ENCODE results near the gene RAB15. TPM values are rescaled to one million over a fixed set of nuclear protein-coding genes. Genes with fewer than 3 reads are reported as not detected.
A peak's percentile ranks its signal among the peaks of the same experiment; 100 is the strongest.
"Not testable (repeated sequence)": the region's sequence is repeated elsewhere in the genome, so short reads cannot be mapped to it uniquely, and the experiment has no call there.

The RAB15 gene
- total RNA-seq, 1 donor = 4.0 TPM

DNA sequence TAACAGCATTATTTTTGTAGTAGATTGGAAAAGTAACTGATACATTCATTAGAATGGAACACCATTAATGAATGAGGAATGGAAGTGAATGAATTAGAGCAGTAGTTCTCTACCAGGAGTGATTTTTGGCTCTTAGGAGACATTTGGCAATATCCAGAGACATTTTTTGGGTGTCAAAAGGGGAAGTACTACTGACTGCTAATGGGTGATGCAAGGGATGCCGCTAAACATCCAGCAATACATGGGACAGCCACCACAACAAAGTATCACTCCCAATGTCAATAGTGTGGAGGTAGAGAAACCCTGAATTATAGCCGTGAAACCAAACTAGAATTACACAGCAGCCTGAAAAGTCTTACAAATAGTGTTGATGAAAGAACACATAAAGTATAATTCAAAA is 56.3 kb downstream of the RAB15 start:
- TF ChIP-seq, protein P1, sequence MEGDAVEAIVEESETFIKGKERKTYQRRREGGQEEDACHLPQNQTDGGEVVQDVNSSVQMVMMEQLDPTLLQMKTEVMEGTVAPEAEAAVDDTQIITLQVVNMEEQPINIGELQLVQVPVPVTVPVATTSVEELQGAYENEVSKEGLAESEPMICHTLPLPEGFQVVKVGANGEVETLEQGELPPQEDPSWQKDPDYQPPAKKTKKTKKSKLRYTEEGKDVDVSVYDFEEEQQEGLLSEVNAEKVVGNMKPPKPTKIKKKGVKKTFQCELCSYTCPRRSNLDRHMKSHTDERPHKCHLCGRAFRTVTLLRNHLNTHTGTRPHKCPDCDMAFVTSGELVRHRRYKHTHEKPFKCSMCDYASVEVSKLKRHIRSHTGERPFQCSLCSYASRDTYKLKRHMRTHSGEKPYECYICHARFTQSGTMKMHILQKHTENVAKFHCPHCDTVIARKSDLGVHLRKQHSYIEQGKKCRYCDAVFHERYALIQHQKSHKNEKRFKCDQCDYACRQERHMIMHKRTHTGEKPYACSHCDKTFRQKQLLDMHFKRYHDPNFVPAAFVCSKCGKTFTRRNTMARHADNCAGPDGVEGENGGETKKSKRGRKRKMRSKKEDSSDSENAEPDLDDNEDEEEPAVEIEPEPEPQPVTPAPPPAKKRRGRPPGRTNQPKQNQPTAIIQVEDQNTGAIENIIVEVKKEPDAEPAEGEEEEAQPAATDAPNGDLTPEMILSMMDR (IDR thresholded peaks at IDR 0.05; ENCODE audit: extremely low read depth, low read depth, low read length) = no peak
- Histone ChIP-seq H3K79me2 (ENCODE audit: insufficient read depth, low read length) (peaks cover 42% of the 10 kb centered on the region), H3K36me3 (ENCODE audit: insufficient read depth, low read length) (no peaks in the 10 kb centered on the region), H3K4me2 (ENCODE audit: insufficient read depth, low read length) (peak overlapping the region; percentile 92), H3K27me3 (ENCODE audit: insufficient read depth, low read length) (no peaks in the 10 kb centered on the region), H3K4me3 (ENCODE audit: insufficient read depth, low read length) (peak overlapping the region; percentile 93), H2AFZ (ENCODE audit: low read length) (no peak overlapping the region), H3K9me3 (ENCODE audit: low read depth, low read length) (no peaks in the 10 kb centered on the region), H3K4me1 (ENCODE audit: insufficient read depth, low read length) (peaks cover 46% of the 10 kb centered on the region), H4K20me1 (ENCODE audit: insufficient read depth, low read length) (peaks cover 4% of the 10 kb centered on the region), H3K27ac (ENCODE audit: low read depth, low read length) (no peak overlapping the region)
- DNase-seq (ENCODE audit: insufficient read length, low spot score, missing footprints) = peak; percentile 21

DNA sequence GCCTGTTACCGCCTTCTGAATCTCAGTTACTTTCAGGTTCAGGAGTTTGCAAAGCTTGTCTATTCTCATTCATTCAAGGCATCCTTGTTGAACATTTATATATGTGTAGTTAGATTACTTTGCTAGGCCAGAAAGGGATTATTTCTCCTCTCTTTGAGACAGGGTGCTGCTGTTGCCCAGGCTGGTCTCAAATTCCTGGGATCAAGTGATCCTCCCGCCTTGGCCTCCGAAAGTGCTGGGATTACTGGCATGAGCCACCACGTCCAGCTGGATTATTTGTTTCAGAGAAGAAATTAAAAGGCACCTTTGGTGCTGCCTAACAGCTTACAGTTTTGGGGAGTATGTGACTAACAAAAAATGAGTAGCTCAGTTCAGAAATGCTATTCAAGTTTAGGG is 57.1 kb downstream of the RAB15 start:
- Histone ChIP-seq H3K9me3 (ENCODE audit: low read depth, low read length) (no peaks in the 10 kb centered on the region), H4K20me1 (ENCODE audit: insufficient read depth, low read length) (peaks cover 4% of the 10 kb centered on the region), H3K36me3 (ENCODE audit: insufficient read depth, low read length) (no peaks in the 10 kb centered on the region), H3K4me3 (ENCODE audit: insufficient read depth, low read length) (peak overlapping the region; percentile 93), H3K27ac (ENCODE audit: low read depth, low read length) (peak overlapping the region; percentile 93), H2AFZ (ENCODE audit: low read length) (peak overlapping the region; percentile 86), H3K79me2 (ENCODE audit: insufficient read depth, low read length) (peaks cover 35% of the 10 kb centered on the region), H3K4me2 (ENCODE audit: insufficient read depth, low read length) (peak overlapping the region; percentile 92), H3K4me1 (ENCODE audit: insufficient read depth, low read length) (peaks cover 40% of the 10 kb centered on the region), H3K27me3 (ENCODE audit: insufficient read depth, low read length) (no peaks in the 10 kb centered on the region)
- DNase-seq (ENCODE audit: insufficient read length, low spot score, missing footprints) = peak; percentile 46
- TF ChIP-seq, protein P1 (IDR thresholded peaks at IDR 0.05; ENCODE audit: extremely low read depth, low read depth, low read length) = no peak

DNA sequence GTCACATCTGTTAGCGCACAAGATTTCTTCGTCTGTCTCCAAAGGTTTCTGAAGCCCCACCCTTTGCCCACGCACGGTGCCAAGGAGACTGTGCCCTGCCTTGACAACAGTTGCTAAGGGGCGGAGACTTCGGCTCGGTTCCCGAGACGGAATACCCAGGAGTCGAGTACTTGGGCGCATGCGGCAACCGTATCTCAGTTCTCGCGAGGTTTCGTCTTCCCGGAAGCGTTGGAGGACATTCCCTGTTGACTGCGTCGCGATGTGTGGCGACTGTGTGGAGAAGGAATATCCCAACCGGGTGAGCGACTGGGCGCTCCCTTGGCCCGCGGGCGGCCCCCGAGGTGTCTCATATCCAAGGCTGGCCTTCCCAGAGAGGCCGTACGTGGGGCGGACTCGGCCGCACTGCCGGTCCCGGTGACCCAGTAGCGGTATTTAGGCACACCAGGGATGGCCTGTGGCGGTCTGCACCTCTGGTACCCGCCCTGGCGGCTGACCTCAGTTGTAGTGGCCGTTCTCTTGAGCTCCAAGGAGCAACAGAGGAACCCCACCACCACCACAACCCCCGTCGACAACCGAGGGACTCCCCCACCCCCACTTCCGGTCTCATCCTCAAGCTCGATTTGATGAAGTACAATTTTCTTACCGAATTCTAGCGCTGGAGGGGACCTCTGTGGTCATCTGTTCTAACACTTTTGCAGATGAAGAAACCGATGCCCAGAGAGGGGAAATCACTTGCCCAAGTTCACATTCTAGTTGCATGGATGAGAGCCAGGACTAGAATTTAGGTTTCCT is 57.7 kb downstream of the RAB15 start, which contains the start of gene CHURC1:
Gene CHURC1 (plus strand): TSS at position 219 of the 792 bp plus-strand sequence. CDS start 41 bp downstream, at position 260.
- H3K27ac ChIP-seq (ENCODE audit: low read depth, low read length) = peak within 1 kb of the TSS; percentile 93
- H3K4me3 ChIP-seq (ENCODE audit: insufficient read depth, low read length) = peak within 1 kb of the TSS; percentile 93
- H3K79me2 ChIP-seq (ENCODE audit: insufficient read depth, low read length) = peaks cover 29% of the 10 kb centered on the region
- peak; percentile 95 for DNase-seq (ENCODE audit: insufficient read length, low spot score, missing footprints)
- peaks cover 5% of the 10 kb centered on the region for H3K27me3 ChIP-seq (ENCODE audit: insufficient read depth, low read length)
- peaks cover 4% of the 10 kb centered on the region for H4K20me1 ChIP-seq (ENCODE audit: insufficient read depth, low read length)
- peak within 1 kb of the TSS; percentile 92 for H3K4me2 ChIP-seq (ENCODE audit: insufficient read depth, low read length)
- peaks cover 34% of the 10 kb centered on the region for H3K4me1 ChIP-seq (ENCODE audit: insufficient read depth, low read length)
- H3K36me3 ChIP-seq (ENCODE audit: insufficient read depth, low read length) = no peaks in the 10 kb centered on the region
- TF ChIP-seq, protein P1 (IDR thresholded peaks at IDR 0.05; ENCODE audit: extremely low read depth, low read depth, low read length) = no peak
- H2AFZ ChIP-seq (ENCODE audit: low read length) = peak within 1 kb of the TSS; percentile 86
- no peaks in the 10 kb centered on the region for H3K9me3 ChIP-seq (ENCODE audit: low read depth, low read length)

DNA sequence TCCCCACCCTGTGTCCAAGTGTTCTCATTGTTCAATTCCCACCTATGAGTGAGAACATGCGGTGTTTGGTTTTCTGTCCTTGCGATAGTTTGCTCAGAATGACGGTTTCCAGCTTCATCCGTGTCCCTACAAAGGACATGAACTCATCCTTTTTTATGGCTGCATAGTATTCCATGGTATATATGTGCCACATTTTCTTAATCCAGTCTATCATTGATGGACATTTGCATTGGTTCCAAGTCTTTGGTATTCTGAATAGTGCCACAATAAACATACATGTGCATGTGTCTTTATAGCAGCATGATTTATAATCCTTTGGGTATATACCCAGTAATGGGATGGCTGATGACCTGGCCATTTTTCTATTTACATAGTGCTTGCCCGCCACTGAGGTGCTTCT is 58.7 kb downstream of the RAB15 start:
- not testable (repeated sequence) for H3K4me3 ChIP-seq (ENCODE audit: insufficient read depth, low read length); H2AFZ ChIP-seq (ENCODE audit: low read length); H4K20me1 ChIP-seq (ENCODE audit: insufficient read depth, low read length); H3K27ac ChIP-seq (ENCODE audit: low read depth, low read length); H3K9me3 ChIP-seq (ENCODE audit: low read depth, low read length); H3K36me3 ChIP-seq (ENCODE audit: insufficient read depth, low read length); DNase-seq (ENCODE audit: insufficient read length, low spot score, missing footprints)
- peak overlapping the region; percentile 92 for H3K4me2 ChIP-seq (ENCODE audit: insufficient read depth, low read length)
- H3K79me2 ChIP-seq (ENCODE audit: insufficient read depth, low read length) = peaks cover 28% of the 10 kb centered on the region
- peaks cover 26% of the 10 kb centered on the region for H3K4me1 ChIP-seq (ENCODE audit: insufficient read depth, low read length)
- H3K27me3 ChIP-seq (ENCODE audit: insufficient read depth, low read length) = peaks cover 10% of the 10 kb centered on the region
